ENCODE data around the gene CAPN8.

CAPN8 gene

GRCh38 chr1:223652436-223652941 is 13.0 kb downstream of the CAPN8 start:
- no peak for DNase-seq

- no peak for DNase-seq
Observed at GRCh38 chr1:223651291-223651991, 14.1 kb downstream of the CAPN8 start.

- no peak for DNase-seq
Observed at GRCh38 chr1:223650465-223650864, 15.0 kb downstream of the CAPN8 start.

GRCh38 chr1:223649222-223649621 is 16.3 kb downstream of the CAPN8 start:
- no peak for DNase-seq

GRCh38 chr1:223647249-223647648 is 18.3 kb downstream of the CAPN8 start:
- DNase-seq = no peak

- no peak for DNase-seq
Observed at GRCh38 chr1:223645903-223646302, 19.6 kb downstream of the CAPN8 start.

- no peak for DNase-seq
Observed at GRCh38 chr1:223642237-223642636, 23.3 kb downstream of the CAPN8 start.

GRCh38 chr1:223641523-223642039 is 23.9 kb downstream of the CAPN8 start:
- DNase-seq = no peak

GRCh38 chr1:223639331-223639749 is 26.2 kb downstream of the CAPN8 start:
- DNase-seq = no peak

GRCh38 chr1:223635236-223635635 is 30.3 kb downstream of the CAPN8 start:
- DNase-seq = no peak

- DNase-seq = no peak
Observed at GRCh38 chr1:223634423-223634822, 31.1 kb downstream of the CAPN8 start.

- DNase-seq = no peak
Observed at GRCh38 chr1:223631956-223632355, 33.5 kb downstream of the CAPN8 start.

GRCh38 chr1:223631473-223631872 is 34.0 kb downstream of the CAPN8 start:
- no peak for DNase-seq

- no peak for DNase-seq
Observed at GRCh38 chr1:223629126-223629457, 36.4 kb downstream of the CAPN8 start.

GRCh38 chr1:223628233-223629125 is 37.0 kb downstream of the CAPN8 start:
- DNase-seq = no peak

GRCh38 chr1:223622132-223622842 is 43.2 kb downstream of the CAPN8 start:
- DNase-seq = no peak

GRCh38 chr1:223621312-223621734 is 44.2 kb downstream of the CAPN8 start:
- DNase-seq = no peak

GRCh38 chr1:223620297-223620897 is 45.1 kb downstream of the CAPN8 start:
- no peak for DNase-seq

GRCh38 chr1:223618680-223619079 is 46.8 kb downstream of the CAPN8 start:
- no peak for DNase-seq

- DNase-seq = no peak
Observed at GRCh38 chr1:223617323-223618070, 48.0 kb downstream of the CAPN8 start.

- DNase-seq = no peak
Observed at GRCh38 chr1:223616586-223616985, 48.9 kb downstream of the CAPN8 start.

- no peak for DNase-seq
Observed at GRCh38 chr1:223611936-223612335, 53.6 kb downstream of the CAPN8 start.

Measured in NCI-H2081 treated with DMSO at 0.1 percent for 48 hours (cell line).